NCI-H1048 (cell line): ENCODE results near the gene PTP4A1.
"Not testable (repeated sequence)": the region's sequence is repeated elsewhere in the genome, so short reads cannot be mapped to it uniquely, and the experiment has no call there.

ENCODE experiments used
- DNase-seq: peaks from one replicate; lab custom pipeline; 2025; lab: John Stamatoyannopoulos, UW

The PTP4A1 gene

DNA sequence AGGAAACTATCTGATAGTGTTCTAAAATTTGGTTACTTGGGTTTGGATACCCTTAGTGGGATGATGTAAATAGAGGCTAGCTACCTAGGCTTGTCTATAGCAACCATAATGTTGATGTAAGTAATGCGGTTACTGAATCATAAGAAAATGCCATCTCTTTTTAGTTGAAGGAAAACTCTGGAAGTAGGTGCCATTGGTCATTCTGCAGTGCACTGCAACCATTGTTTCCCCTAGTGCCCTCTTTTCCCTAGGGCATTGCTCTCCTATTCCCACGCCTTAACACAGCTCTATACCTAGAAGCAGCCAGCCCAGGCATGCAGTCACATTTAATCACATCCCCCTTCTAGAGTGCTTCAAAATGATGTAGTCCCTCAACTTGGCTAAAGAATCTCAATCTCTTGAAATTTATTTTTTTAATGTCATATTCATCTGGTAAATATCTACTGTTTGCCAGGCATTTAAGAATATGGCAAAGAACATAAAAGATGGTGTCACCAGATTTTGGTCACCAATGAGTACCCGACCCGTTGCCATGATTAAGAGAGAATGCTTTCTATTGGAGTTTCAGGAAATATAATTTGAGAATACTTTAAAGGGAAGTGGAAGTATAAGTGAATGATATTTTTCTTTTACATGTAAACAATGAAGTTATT lies 10.4 kb downstream of the PTP4A1 start:
- no peak for DNase-seq

DNA sequence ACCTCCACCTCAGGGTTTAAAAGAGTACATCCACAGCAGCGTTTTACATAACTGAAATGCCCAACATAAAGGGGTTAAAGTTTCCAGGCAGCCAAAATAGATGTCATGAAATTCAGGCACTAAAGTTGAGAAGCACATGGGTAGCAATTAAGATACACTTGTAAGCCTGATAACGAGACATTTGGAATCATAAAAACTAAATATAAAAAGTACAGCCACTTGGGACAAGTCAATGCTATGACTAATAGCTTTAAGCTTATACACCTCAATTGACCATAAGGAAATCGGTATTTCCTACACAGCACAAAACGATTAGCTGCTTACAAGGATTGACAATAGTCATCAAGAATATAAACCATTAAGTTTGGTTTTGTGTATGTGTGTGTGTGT lies 11.8 kb downstream of the PTP4A1 start:
- no peak for DNase-seq

- no peak for DNase-seq
Measured at GRCh38 chr6:63584566-63584965, 12.3 kb downstream of the PTP4A1 start.

DNA sequence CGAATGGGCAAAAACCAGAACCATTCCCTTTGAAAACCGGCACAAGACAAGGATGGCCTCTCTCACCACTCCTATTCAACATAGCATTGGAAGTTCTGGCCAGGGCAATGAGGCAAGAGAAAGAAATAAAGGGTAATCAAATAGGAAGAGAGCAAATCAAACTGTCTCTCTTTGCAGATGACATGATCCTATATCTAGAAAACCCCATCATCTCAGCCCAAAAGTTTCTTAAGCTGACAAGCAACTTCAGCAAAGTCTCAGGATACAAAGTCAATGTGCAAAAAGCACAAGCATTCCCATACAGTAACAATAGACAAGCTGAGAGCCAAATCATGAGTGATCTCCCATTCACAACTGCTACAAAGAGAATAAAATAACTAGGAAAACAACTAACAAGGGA lies 13.4 kb downstream of the PTP4A1 start:
- DNase-seq = not testable (repeated sequence)

GRCh38 chr6:63589952-63590411 lies 17.7 kb downstream of the PTP4A1 start:
- DNase-seq = no peak

GRCh38 chr6:63592886-63593285 lies 20.6 kb downstream of the PTP4A1 start:
- DNase-seq = no peak

GRCh38 chr6:63597141-63598048 lies 25.1 kb downstream of the PTP4A1 start:
- no peak for DNase-seq

- DNase-seq = peak; percentile 42
Measured at GRCh38 chr6:63598049-63599036, 26.1 kb downstream of the PTP4A1 start.

DNA sequence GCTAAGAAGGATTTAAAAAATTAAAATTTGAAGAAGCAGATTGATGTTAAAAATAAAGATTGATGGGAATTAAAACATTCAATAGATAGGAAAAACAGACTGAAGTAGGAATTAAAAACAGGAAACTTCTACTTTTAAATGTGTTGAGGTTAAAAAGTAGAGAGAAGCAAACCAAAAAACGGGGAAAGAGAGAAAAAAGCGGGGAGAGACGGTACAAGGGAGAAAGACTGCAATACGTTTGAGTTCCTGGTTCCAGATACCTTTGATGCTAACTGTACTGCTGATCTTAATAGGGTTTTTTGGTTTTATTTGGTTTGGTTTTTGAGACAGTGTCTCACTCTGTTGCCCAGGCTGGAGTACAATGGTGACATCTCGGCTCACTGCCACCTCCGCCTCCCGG lies 27.0 kb downstream of the PTP4A1 start:
- no peak for DNase-seq

DNA sequence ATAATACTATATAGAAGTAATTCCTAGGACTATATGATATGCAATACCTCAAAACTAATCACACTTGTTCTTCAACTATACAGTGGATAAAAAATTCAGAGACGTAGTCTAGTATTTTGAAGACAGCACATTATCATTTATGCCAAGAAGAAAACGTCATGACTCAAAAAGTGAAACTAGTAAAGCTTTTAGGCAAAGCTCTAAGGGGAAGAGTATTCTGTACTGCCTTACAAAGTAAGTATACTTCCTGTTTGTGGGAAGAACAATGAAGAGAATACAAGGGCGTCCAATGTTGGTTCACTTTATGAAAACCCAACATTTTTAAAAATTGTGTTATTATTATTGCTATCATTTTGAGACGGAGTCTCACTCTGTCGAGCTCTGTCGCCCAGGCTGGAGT lies 27.9 kb downstream of the PTP4A1 start:
- DNase-seq = no peak

GRCh38 chr6:63609231-63609630 lies 37.0 kb downstream of the PTP4A1 start:
- no peak for DNase-seq

GRCh38 chr6:63610944-63611343 lies 38.7 kb downstream of the PTP4A1 start:
- DNase-seq = no peak

- DNase-seq = no peak
Measured at GRCh38 chr6:63611560-63611959, 39.3 kb downstream of the PTP4A1 start.

- DNase-seq = no peak
Measured at GRCh38 chr6:63615590-63615989, 43.3 kb downstream of the PTP4A1 start.
